ENCODE measurements around the gene TEX44. TPM values are rescaled to one million over a fixed set of nuclear protein-coding genes. Genes with fewer than 3 reads are reported as not detected.

TEX44 gene
- total RNA-seq, 1 experiment from 2014 or later: not detected

- BruUV-seq (replicated peaks): no TSS peak
- Histone ChIP-seq H3K27me3 (ENCODE audit: control insufficient read depth, insufficient read depth, low read length) (no peaks in the 10 kb centered on the region), H3K4me3 (ENCODE audit: low read depth in 2 of 2, low read length in 2 of 2) (no peak overlapping the region), H3K27ac (ENCODE audit: low read length) (no peak overlapping the region), H3K9me3 (ENCODE audit: control insufficient read depth, insufficient read depth, low read depth, low read length) (no peaks in the 10 kb centered on the region), H3K4me1 (ENCODE audit: control insufficient read depth, insufficient read depth, low read length) (no peaks in the 10 kb centered on the region), H3K36me3 (ENCODE audit: control insufficient read depth, insufficient read depth, low read length) (no peaks in the 10 kb centered on the region)
- in situ Hi-C loops (cut with HindIII; ENCODE audit: low pct_unique_long_range_greater_than_20kb, low sequenced_read_pairs) (no loop called here), intact Hi-C loops (cut with micrococcal nuclease; ENCODE audit: unreplicated experiment) (no loop called here)
- ChIA-PET POLR2A (no interaction called here), CTCF (interaction anchor here (0.6 kb wide), 1 partner anchor 91 kb away, joined by 3 read pairs; no protein-coding TSS in a partner anchor)
- DNase-seq (ENCODE audit: low read depth, low spot score) (no peak), ATAC-seq (no peak)
- TF ChIP-seq REST (IDR thresholded peaks at IDR 0.05; ENCODE audit: insufficient read depth in 1 of 2, low read depth in 2 of 2, low read length in 1 of 2): no peak
Measured at GRCh38 chr2:231565887-231566594, 26.6 kb upstream of the TEX44 start.

GRCh38 chr2:231567159-231567558, 25.5 kb upstream of the TEX44 start:
- in situ Hi-C loops (cut with HindIII; ENCODE audit: low pct_unique_long_range_greater_than_20kb, low sequenced_read_pairs) (no loop called here), intact Hi-C loops (cut with micrococcal nuclease; ENCODE audit: unreplicated experiment) (no loop called here)
- ATAC-seq (no peak), DNase-seq (ENCODE audit: low read depth, low spot score) (no peak)
- Histone ChIP-seq H3K36me3 (ENCODE audit: control insufficient read depth, insufficient read depth, low read length) (no peaks in the 10 kb centered on the region), H3K9me3 (ENCODE audit: control insufficient read depth, insufficient read depth, low read depth, low read length) (no peaks in the 10 kb centered on the region), H3K27me3 (ENCODE audit: control insufficient read depth, insufficient read depth, low read length) (no peaks in the 10 kb centered on the region), H3K4me1 (ENCODE audit: control insufficient read depth, insufficient read depth, low read length) (no peaks in the 10 kb centered on the region), H3K27ac (ENCODE audit: low read length) (no peak overlapping the region), H3K4me3 (ENCODE audit: low read depth in 2 of 2, low read length in 2 of 2) (no peak overlapping the region)
- ChIA-PET CTCF (no interaction called here), POLR2A (no interaction called here)
- TF ChIP-seq TCF7L2 (IDR thresholded peaks at IDR 0.05; ENCODE audit: low read depth, low read length) (no peak), REST (IDR thresholded peaks at IDR 0.05; ENCODE audit: insufficient read depth in 1 of 2, low read depth in 2 of 2, low read length in 1 of 2) (no peak), CTCF (IDR thresholded peaks at IDR 0.05) (no peak), SIN3A (IDR thresholded peaks at IDR 0.05; ENCODE audit: borderline replicate concordance, insufficient read depth, low read depth, low read length) (no peak), POLR2AphosphoS5 (IDR thresholded peaks at IDR 0.05; ENCODE audit: low read depth, low read length) (no peak)
- BruUV-seq (replicated peaks): no TSS peak
